Fibroblast of skin of scalp (primary cell): Measurements from ENCODE around the gene YWHAG.
A peak's percentile ranks its signal among the peaks of the same experiment; 100 is the strongest.
"Not testable (repeated sequence)": the region's sequence is repeated elsewhere in the genome, so short reads cannot be mapped to it uniquely, and the experiment has no call there.

Source experiments
- DNase-seq: peaks from one replicate; pipeline ENCODE4 v3.0.0-alpha.2; 2013

Gene YWHAG

GRCh38 chr7:76377186-76377918, 18.6 kb upstream of the YWHAG start:
- peak; percentile 76 for DNase-seq

- DNase-seq: no peak
Observed at GRCh38 chr7:76375251-76375650, 16.5 kb upstream of the YWHAG start.

GRCh38 chr7:76372984-76373833, 14.4 kb upstream of the YWHAG start:
- peak; percentile 60 for DNase-seq

- DNase-seq: no peak
Observed at GRCh38 chr7:76371396-76371795, 12.6 kb upstream of the YWHAG start.

- no peak for DNase-seq
Observed at GRCh38 chr7:76369018-76369417, 10.2 kb upstream of the YWHAG start.

- DNase-seq: no peak
Observed at GRCh38 chr7:76368190-76368589, 9.4 kb upstream of the YWHAG start.

DNA sequence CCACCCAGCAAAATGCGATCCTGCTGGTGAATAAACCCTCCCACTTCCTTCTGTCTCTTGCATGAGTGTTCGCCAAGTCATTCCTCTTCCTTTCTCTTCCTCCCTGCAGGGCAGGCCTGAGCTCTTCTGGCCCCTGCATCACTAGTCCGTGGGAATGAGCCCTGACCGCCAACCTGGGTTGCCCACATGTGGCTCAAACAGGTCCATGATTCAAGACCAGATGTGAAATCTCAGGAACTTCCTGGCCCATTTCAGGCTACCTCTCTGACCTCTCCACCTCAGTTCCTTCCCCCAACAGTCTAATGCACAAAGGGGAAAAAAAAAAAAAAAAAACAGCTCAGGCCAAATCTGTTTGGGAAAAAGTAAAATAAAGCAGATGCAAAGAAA, 5.4 kb upstream of the YWHAG start:
- DNase-seq: peak; percentile 53

DNA sequence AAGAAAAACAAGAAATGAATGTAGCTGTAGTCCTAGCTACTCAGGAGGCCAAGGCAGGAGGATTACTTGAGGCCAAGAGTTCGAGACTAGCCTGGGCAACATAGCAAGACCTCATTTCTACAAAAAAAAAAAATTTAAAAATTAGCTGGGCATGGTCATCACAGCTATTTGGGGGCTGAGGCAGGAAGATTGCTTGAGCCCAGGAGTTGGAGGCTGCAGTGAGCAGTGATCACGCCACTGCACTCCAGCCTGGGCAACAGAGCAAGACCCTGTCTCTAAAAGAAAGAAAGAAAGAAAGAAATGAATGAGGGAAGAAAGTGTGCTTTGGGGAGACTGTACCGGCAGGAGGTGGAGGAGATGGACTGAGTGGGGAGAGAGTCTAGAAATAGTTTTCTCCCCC, 5.0 kb upstream of the YWHAG start:
- DNase-seq: not testable (repeated sequence)

GRCh38 chr7:76359978-76360638, 1.3 kb upstream of the YWHAG start:
- no peak for DNase-seq

- DNase-seq: peak; percentile 100
Observed at GRCh38 chr7:76359111-76359977, 553 bp upstream of the YWHAG start.

GRCh38 chr7:76358011-76358480, 745 bp downstream of the YWHAG start:
- DNase-seq: peak; percentile 27

GRCh38 chr7:76357475-76358010, 1.2 kb downstream of the YWHAG start:
- no peak for DNase-seq

- DNase-seq: peak; percentile 18
Observed at GRCh38 chr7:76356823-76357222, 2.0 kb downstream of the YWHAG start.

- DNase-seq: no peak
Observed at GRCh38 chr7:76356115-76356514, 2.7 kb downstream of the YWHAG start.

DNA sequence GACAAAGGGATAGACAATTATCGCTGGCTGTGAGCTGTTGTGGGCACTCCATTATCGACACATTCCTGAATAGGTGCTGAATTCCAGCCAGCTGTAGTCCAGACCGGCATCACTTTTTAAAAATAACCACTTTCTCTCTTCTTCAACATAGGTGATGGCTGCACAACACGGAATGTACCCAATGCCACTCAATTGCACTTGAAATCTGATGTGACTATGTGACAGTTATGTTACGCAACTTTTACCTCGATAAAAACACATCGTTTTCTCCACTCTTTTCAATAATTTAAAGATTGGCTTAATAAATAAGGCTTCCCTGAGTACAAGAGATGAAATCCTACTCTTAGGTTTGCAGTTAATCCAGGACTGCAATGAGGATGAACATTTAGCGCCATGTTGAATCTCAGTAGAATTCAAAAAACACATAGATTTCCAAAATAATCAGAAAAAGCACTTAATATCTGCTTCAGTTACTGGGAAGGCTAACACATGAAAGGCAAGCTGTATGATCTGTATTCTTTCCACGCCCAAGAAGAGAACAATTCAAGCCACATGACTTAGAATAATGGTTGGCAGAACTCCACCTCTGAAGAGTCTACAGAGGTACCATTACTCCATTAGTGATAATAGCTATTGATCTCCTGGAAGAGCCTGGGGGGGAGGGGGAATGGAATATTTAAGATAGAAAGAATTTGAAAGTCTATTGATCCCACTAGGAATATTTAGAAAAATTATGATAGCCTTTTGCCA, 3.6 kb downstream of the YWHAG start:
- DNase-seq: no peak

DNA sequence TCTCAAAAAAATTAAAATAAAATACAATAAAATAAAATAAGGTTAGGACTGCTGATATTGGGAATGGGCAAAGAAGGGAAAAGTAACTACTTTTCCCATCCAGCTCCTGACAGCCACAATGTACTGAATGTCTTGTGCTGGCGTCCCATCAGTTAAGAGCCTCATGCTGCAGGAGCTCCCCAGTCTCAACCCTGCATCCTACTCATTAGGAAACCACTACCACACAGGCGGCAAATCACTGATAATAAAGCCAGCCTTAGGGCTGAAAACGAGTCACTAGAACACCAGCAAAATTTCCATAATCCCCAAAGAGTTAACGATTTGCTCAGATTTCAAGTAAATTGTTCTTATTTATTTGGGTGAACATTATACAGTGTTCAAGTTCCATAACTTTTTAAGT, 4.3 kb downstream of the YWHAG start:
- DNase-seq: no peak

- DNase-seq: no peak
Observed at GRCh38 chr7:76353744-76354143, 5.0 kb downstream of the YWHAG start.

GRCh38 chr7:76352193-76352592, 6.6 kb downstream of the YWHAG start:
- peak; percentile 7 for DNase-seq

GRCh38 chr7:76351372-76351771, 7.4 kb downstream of the YWHAG start:
- DNase-seq: no peak

GRCh38 chr7:76349313-76349885, 9.4 kb downstream of the YWHAG start:
- no peak for DNase-seq

DNA sequence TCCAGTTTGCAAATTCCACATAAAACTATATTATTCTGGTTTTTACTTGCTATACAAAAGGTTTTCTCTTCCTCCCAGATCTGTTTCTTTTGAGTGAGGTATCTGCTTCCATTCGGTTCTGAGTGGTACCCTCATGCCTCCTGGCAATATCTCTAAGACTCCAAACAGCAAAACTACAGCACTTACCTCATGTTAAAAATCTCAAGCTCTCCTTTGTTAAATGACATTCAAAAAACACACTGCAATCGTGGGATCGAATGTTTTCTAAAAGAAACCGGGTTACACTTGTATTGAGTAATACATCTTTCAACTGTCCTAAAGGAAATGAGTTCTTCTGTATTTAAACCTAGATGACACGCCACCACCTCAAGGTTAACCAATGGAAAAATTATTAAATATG, 11.1 kb downstream of the YWHAG start:
- no peak for DNase-seq
